Mucosa of descending colon (tissue), 3 donors: ENCODE data around the gene SYK. TPM values are rescaled to one million over a fixed set of nuclear protein-coding genes. Genes with fewer than 3 reads are reported as not detected.
A peak's percentile ranks its signal among the peaks of the same experiment; 100 is the strongest.

Experiments
- ATAC-seq: fragments of 200-7000 bp; cut with Tn5 transposase; one replicate; pipeline ENCODE4 v1.9.1; 2020; ENCODE audit warnings: mild to moderate bottlenecking, moderate library complexity
- DNase-seq, 3 donors: peaks; one replicate each; pipeline ENCODE4 v3.0.0-alpha.2; 2020
- H3K36me3 ChIP-seq: fragments of 200-600 bp; one replicate; pipeline ENCODE4 v1.8.0; 2021; ENCODE audit warnings: low read depth, mild to moderate bottlenecking
- H3K4me1 ChIP-seq: fragments of 200-600 bp; one replicate; pipeline ENCODE4 v1.8.0; 2021; ENCODE audit warnings: low read depth, mild to moderate bottlenecking
- H3K4me3 ChIP-seq: fragments of 200-600 bp; one replicate; pipeline ENCODE4 v1.8.0; 2021; ENCODE audit warnings: mild to moderate bottlenecking
- H3K9me3 ChIP-seq: fragments of 200-600 bp; one replicate; pipeline ENCODE4 v1.8.0; 2021; ENCODE audit warnings: mild to moderate bottlenecking
- CTCF ChIP-seq: fragments of 200-600 bp; IDR thresholded peaks from one replicate; pipeline ENCODE4 v1.8.0; 2022; ENCODE audit warnings: antibody characterized with exemption, mild to moderate bottlenecking
- intact Hi-C, 2 donors: fragments of 100-400 bp; cut with DNase I in 1 of 2; cut with micrococcal nuclease in 1 of 2; formaldehyde crosslinking; loops; one replicate each; pipeline versions ENCODE4 v1.11.0 to v1.11.1; 2022; cut with DNase I, micrococcal nuclease
- total RNA-seq, 3 donors: library from RNA; stranded (reverse); fragmentation: NEBNext Ultra II Directional in 2 of 3; extraction: Animal tissue kit (Norgen Biotek cat#: 25700) in 2 of 3; gene quantifications; one replicate each; pipeline versions ENCODE4 v1.2.1 to v1.2.4, GENCODE V29; 2021 to 2023
- donor health status: DM: no; HTN: no; CAD: no; lungs with moderate emphysema.
- donor health status: DM: no; HTN: no; CAD: no.
- donor health status: DM: no; HTN: yes; CAD: no.

Gene SYK
- total RNA-seq, 3 donors from 2014 or later, result 29.0 to 59.5 (median 43.4) TPM

- Histone ChIP-seq H3K9me3 (no peaks in the 10 kb centered on the region), H3K4me3 (no peak overlapping the region), H3K4me1 (no peaks in the 10 kb centered on the region), H3K36me3 (no peaks in the 10 kb centered on the region)
- DNase-seq (peak in 2 of 3 donors; percentile 64 to 73), ATAC-seq (peak; percentile 52)
- intact Hi-C loops, result loop anchor here (10.0 kb wide), 2 partner anchors 509 to 519 kb away; partner anchors contain the start of gene NFIL3 (in 1 of the 2)
- TF ChIP-seq CTCF, result no peak
These were observed 114.1 kb downstream of the SYK start for GRCh38 chr9:90915693-90916092.

- intact Hi-C loops, result loop anchor here (10.0 kb wide), 2 partner anchors 509 to 519 kb away; partner anchors contain the start of gene NFIL3 (in 1 of the 2)
- no peaks in the 10 kb centered on the region for H3K36me3 ChIP-seq
- DNase-seq (no peak), ATAC-seq (no peak)
- no peak overlapping the region for H3K4me3 ChIP-seq
- no peak for TF ChIP-seq CTCF
- no peaks in the 10 kb centered on the region for H3K9me3 ChIP-seq
- no peaks in the 10 kb centered on the region for H3K4me1 ChIP-seq
These were observed 114.6 kb downstream of the SYK start for GRCh38 chr9:90916147-90916734.

- Histone ChIP-seq H3K9me3 (no peaks in the 10 kb centered on the region), H3K36me3 (no peaks in the 10 kb centered on the region), H3K4me3 (no peak overlapping the region), H3K4me1 (no peaks in the 10 kb centered on the region)
- DNase-seq (no peak), ATAC-seq (no peak)
- no peak for TF ChIP-seq CTCF
- intact Hi-C loops, result loop anchor here (10.0 kb wide), 2 partner anchors 505 to 515 kb away; partner anchors contain the start of gene NFIL3 (in 1 of the 2)
These were observed 118.3 kb downstream of the SYK start for GRCh38 chr9:90919883-90920282.

GRCh38 chr9:90921104-90921503 lies 119.5 kb downstream of the SYK start:
- peak; percentile 14 for ATAC-seq
- intact Hi-C loops, result no loop called here
- Histone ChIP-seq H3K4me1 (no peaks in the 10 kb centered on the region), H3K9me3 (no peaks in the 10 kb centered on the region), H3K4me3 (no peak overlapping the region), H3K36me3 (no peaks in the 10 kb centered on the region)
- no peak for DNase-seq
- no peak for TF ChIP-seq CTCF

- H3K4me3 ChIP-seq, result no peak overlapping the region
- H3K36me3 ChIP-seq, result no peaks in the 10 kb centered on the region
- ATAC-seq (no peak), DNase-seq (no peak)
- intact Hi-C loops, result no loop called here
- H3K9me3 ChIP-seq, result no peaks in the 10 kb centered on the region
- TF ChIP-seq CTCF, result no peak
- H3K4me1 ChIP-seq, result no peaks in the 10 kb centered on the region
These were observed 120.3 kb downstream of the SYK start for GRCh38 chr9:90921969-90922368.
